SH-SY5Y (cell line): ENCODE results near the gene PVR.

ENCODE experiments used
- GATA2 ChIP-seq: IDR thresholded peaks from 2 replicates; pipeline ENCODE4 v1.6.1; 2011; ENCODE audit warnings: mild to moderate bottlenecking, low read depth, low read length
- GATA3 ChIP-seq: IDR thresholded peaks from 2 replicates; pipeline ENCODE4 v1.6.1; 2011; ENCODE audit warnings: low read depth, mild to moderate bottlenecking, low read length, moderate library complexity

PVR gene

GRCh38 chr19:44643605-44644401 is at the start of gene PVR:
Gene PVR (plus strand): TSS chr19:44643910. CDS start chr19:44644097, 187 bp downstream.
- no peak for TF ChIP-seq GATA2
- TF ChIP-seq GATA3, result no peak

GRCh38 chr19:44596428-44597130 is 47.1 kb upstream of the PVR start:
- TF ChIP-seq GATA2, result no peak
- no peak for TF ChIP-seq GATA3

GRCh38 chr19:44597131-44597491 is 46.6 kb upstream of the PVR start:
- no peak for TF ChIP-seq GATA2
- no peak for TF ChIP-seq GATA3

- TF ChIP-seq GATA3 (no peak), GATA2 (no peak)
Observed at GRCh38 chr19:44598355-44598754, 45.4 kb upstream of the PVR start.

GRCh38 chr19:44598880-44599279 is 44.8 kb upstream of the PVR start:
- TF ChIP-seq GATA3 (no peak), GATA2 (no peak)

- no peak for TF ChIP-seq GATA3
- TF ChIP-seq GATA2, result no peak
Observed at GRCh38 chr19:44600466-44600865, 43.2 kb upstream of the PVR start.

- TF ChIP-seq GATA2 (no peak), GATA3 (no peak)
Observed at GRCh38 chr19:44602081-44602480, 41.6 kb upstream of the PVR start.

- TF ChIP-seq GATA2 (no peak), GATA3 (no peak)
Observed at GRCh38 chr19:44603201-44603945, 40.3 kb upstream of the PVR start.

GRCh38 chr19:44604241-44604640 is 39.5 kb upstream of the PVR start:
- no peak for TF ChIP-seq GATA2
- no peak for TF ChIP-seq GATA3

- TF ChIP-seq GATA2 (no peak), GATA3 (no peak)
Observed at GRCh38 chr19:44605547-44605946, 38.2 kb upstream of the PVR start.

- no peak for TF ChIP-seq GATA3
- TF ChIP-seq GATA2, result no peak
Observed at GRCh38 chr19:44607049-44607448, 36.7 kb upstream of the PVR start.

GRCh38 chr19:44607917-44608316 is 35.8 kb upstream of the PVR start:
- TF ChIP-seq GATA3, result no peak
- no peak for TF ChIP-seq GATA2

GRCh38 chr19:44608391-44608821 is 35.3 kb upstream of the PVR start:
- TF ChIP-seq GATA3, result no peak
- no peak for TF ChIP-seq GATA2

- TF ChIP-seq GATA2, result no peak
- TF ChIP-seq GATA3, result no peak
Observed at GRCh38 chr19:44609219-44609618, 34.5 kb upstream of the PVR start.

- TF ChIP-seq GATA2, result no peak
- TF ChIP-seq GATA3, result no peak
Observed at GRCh38 chr19:44611812-44612295, 31.9 kb upstream of the PVR start.

- TF ChIP-seq GATA3 (no peak), GATA2 (no peak)
Observed at GRCh38 chr19:44613295-44614178, 30.2 kb upstream of the PVR start, which contains the start of gene IGSF23. Gene IGSF23 (plus strand): TSS chr19:44613563. CDS start chr19:44613646, 83 bp downstream.
